IPS-20b (cell line): ENCODE data around the gene MEIS1.

ENCODE experiments used
- H3K27ac ChIP-seq: one replicate; pipeline ENCODE4 v1.5.1; 2013; ENCODE audit warnings: low read length
- H3K27me3 ChIP-seq: 2 replicates; pipeline ENCODE4 v1.6.1; 2013; ENCODE audit warnings: mild to moderate bottlenecking, low read length, inconsistent platforms; ENCODE audit not compliant: insufficient read depth
- H3K36me3 ChIP-seq: 2 replicates; pipeline ENCODE4 v1.6.1; 2013; ENCODE audit warnings: low read depth, mild to moderate bottlenecking, inconsistent platforms, low read length, moderate library complexity; ENCODE audit not compliant: insufficient read depth
- H3K4me1 ChIP-seq: 2 replicates; pipeline ENCODE4 v1.6.1; 2013; ENCODE audit warnings: mild to moderate bottlenecking, control low read depth, inconsistent platforms, low read length, moderate library complexity; ENCODE audit not compliant: insufficient read depth
- H3K4me3 ChIP-seq: 2 replicates; pipeline ENCODE4 v1.5.1; 2013; ENCODE audit warnings: mild to moderate bottlenecking, low read length, inconsistent platforms
- H3K9ac ChIP-seq: 2 replicates; pipeline ENCODE4 v1.6.1; 2013; ENCODE audit warnings: low read depth, mild to moderate bottlenecking, inconsistent platforms, low read length, moderate library complexity
- H3K9me3 ChIP-seq: 2 replicates; pipeline ENCODE4 v1.6.1; 2013; ENCODE audit warnings: mild to moderate bottlenecking, low read depth, low read length, inconsistent platforms; ENCODE audit not compliant: insufficient read depth

MEIS1 gene

DNA sequence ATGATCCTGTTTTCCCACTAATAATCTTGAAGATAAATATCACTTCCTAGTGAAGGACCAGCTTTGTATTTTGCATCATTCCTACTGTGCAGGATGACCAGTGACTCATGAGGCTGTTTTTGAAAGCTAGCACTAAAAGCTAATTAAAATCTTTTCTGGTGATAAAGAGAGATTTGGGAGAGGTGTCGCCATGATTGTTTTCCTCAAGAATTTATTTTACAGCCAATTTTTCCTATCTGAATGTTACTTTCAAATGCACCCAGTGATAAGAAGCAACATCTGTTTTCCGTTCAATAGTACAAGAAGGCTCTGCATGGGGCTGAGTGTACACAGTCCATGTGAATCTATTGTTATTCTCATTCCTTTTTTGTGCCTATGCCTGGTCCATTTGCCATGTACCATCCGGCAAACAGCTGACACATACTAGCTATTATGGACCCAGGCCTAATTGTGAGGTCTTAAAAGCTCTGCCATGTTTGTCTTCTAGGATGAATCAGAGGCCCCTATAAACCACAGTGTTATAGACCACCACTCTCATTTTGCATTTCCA, 28.4 kb downstream of the MEIS1 start:
- H3K27ac ChIP-seq = no peak overlapping the region
- no peak overlapping the region for H3K4me3 ChIP-seq
- no peaks in the 10 kb centered on the region for H3K27me3 ChIP-seq
- H3K36me3 ChIP-seq = no peaks in the 10 kb centered on the region
- H3K9me3 ChIP-seq = no peaks in the 10 kb centered on the region
- H3K4me1 ChIP-seq = no peaks in the 10 kb centered on the region
- no peak overlapping the region for H3K9ac ChIP-seq

DNA sequence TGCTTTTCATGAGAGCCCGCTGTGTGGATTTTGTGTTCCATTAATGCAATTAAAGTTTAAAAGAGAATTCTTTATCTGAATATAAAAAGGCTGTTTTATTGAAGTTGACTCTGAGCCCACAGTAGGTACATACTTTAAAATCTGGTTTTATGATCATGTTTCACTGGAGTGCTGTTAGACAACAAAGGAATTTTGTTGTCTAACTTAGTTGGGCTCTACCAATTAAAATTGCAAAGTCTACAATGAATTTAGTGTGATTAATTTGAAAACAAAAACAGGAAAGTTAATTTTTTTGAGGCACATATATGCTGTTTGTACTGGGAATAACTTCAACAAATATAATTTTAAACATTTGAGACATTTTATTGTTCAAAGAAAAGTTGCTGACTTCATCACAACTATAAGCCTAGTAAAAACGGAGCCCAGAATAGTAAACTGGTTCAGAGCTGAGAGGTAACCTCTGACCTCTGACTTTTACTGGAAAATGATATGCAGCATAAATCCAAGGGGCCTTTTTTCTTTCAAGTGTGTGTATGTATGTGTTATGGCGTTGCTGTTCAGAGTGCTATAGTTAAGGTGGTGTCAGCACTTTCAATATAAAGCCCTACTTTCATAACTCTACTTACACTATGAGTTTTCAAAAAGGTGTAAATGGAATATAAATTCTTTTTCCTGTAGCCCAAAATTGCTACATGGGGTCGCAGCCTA, 30.2 kb downstream of the MEIS1 start:
- no peaks in the 10 kb centered on the region for H3K9me3 ChIP-seq
- H3K27ac ChIP-seq = no peak overlapping the region
- peaks cover 10% of the 10 kb centered on the region; the same call in 1 of the 2 replicates for H3K4me1 ChIP-seq
- H3K9ac ChIP-seq = no peak overlapping the region
- no peaks in the 10 kb centered on the region for H3K36me3 ChIP-seq
- H3K4me3 ChIP-seq = no peak overlapping the region
- H3K27me3 ChIP-seq = no peaks in the 10 kb centered on the region

DNA sequence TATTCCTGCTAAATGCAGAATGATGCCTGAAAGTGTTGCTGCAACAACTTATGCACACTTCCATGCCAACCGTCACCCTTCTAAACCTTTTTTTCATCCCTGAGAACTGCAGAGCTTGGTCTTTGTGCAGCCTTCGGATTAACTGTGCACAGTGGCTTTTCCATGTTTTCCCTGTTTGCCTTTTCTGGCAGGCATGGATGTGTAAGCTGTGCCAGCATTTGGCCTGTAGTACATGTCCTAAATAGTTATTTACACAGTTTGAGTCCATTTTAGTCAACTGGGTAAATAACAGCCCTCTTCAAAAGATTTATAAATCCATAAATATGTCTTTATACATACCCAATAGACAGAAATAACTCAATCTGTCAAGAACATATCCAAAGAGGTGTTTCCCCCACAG, 31.5 kb downstream of the MEIS1 start:
- H3K27me3 ChIP-seq = no peaks in the 10 kb centered on the region
- no peak overlapping the region for H3K27ac ChIP-seq
- no peaks in the 10 kb centered on the region for H3K36me3 ChIP-seq
- peaks cover 10% of the 10 kb centered on the region; the same call in 1 of the 2 replicates for H3K4me1 ChIP-seq
- H3K9me3 ChIP-seq = no peaks in the 10 kb centered on the region
- H3K9ac ChIP-seq = no peak overlapping the region
- H3K4me3 ChIP-seq = no peak overlapping the region

DNA sequence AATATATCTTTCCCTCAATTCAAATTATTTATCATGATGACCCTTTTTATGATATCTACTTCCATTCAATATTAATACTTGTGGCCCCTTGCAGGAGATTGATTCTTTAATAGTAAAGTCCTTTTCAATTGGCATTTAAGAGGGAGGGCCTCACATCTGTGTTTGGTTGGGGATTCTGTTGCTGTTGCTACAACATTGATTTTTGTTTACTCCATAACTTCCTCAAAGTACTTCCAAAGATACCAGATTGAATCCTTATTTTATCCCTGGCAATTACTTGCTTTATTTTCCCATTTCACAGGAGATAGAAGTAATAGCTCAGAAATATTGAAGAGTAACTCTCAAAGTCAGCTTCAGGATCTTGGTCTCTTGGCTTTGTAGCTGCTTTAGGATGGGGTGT, 32.8 kb downstream of the MEIS1 start:
- Histone ChIP-seq H3K27ac (no peak overlapping the region), H3K9me3 (no peaks in the 10 kb centered on the region), H3K27me3 (no peaks in the 10 kb centered on the region), H3K4me3 (no peak overlapping the region), H3K9ac (no peak overlapping the region), H3K4me1 (peaks cover 10% of the 10 kb centered on the region; the same call in 1 of the 2 replicates), H3K36me3 (no peaks in the 10 kb centered on the region)

DNA sequence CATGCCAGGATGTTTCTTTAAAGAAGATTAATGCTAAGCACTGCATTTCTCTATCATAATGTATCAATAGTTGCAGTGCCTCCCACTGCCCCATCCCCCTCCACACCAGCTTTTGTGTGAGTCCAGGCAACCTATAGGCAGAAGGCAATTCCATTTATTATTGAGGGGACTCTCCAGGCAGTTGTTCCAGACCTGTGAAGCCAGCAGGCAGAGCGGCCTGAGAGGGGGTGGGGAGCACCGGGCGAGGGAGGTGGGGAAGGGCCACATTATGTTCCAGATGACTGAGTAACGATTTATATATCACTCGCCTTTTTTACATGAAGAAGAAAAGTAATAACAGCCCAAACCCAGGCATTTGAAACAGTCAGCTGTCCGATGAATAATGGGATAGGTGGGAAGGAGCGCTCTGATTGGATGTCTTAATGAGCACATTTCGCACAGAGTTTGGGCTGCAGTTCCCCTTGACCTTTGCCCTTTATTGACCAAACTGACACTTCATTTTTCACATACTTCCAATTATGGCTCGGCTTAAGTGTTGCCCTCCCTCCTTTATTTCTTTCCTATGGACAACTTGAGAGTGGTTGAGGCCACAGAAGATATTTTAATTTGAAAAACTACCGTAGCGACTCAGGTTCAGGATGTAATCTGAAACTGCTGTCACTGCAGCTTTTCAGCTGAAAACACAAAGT, 34.4 kb downstream of the MEIS1 start:
- no peak overlapping the region for H3K9ac ChIP-seq
- H3K36me3 ChIP-seq = no peaks in the 10 kb centered on the region
- H3K4me3 ChIP-seq = no peak overlapping the region
- no peak overlapping the region for H3K27ac ChIP-seq
- no peaks in the 10 kb centered on the region for H3K27me3 ChIP-seq
- peaks cover 12% of the 10 kb centered on the region; the same call in 1 of the 2 replicates for H3K4me1 ChIP-seq
- no peaks in the 10 kb centered on the region for H3K9me3 ChIP-seq

DNA sequence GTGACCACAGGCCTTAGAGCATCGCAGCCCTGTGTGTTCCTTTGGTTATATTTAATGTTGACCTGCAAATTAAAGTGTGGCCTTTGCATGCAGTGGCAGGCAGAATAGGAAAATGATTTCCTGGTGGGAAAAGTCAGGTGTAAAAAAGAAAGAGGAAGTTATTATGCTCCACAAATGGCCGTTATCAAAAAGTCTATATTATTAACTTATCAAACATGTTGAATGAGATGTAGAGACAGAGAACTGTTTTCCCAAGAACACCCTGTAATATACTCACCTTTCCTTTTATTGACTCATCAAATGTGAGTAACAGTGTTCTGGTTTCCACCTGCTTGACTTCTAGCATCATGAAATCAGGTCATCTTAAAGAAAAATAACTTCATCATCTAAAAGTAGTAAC, 35.3 kb downstream of the MEIS1 start:
- no peak overlapping the region for H3K4me3 ChIP-seq
- H3K9me3 ChIP-seq = no peaks in the 10 kb centered on the region
- H3K27me3 ChIP-seq = no peaks in the 10 kb centered on the region
- H3K4me1 ChIP-seq = peaks cover 16% of the 10 kb centered on the region; the same call in 1 of the 2 replicates
- H3K9ac ChIP-seq = no peak overlapping the region
- H3K36me3 ChIP-seq = no peaks in the 10 kb centered on the region
- H3K27ac ChIP-seq = no peak overlapping the region

DNA sequence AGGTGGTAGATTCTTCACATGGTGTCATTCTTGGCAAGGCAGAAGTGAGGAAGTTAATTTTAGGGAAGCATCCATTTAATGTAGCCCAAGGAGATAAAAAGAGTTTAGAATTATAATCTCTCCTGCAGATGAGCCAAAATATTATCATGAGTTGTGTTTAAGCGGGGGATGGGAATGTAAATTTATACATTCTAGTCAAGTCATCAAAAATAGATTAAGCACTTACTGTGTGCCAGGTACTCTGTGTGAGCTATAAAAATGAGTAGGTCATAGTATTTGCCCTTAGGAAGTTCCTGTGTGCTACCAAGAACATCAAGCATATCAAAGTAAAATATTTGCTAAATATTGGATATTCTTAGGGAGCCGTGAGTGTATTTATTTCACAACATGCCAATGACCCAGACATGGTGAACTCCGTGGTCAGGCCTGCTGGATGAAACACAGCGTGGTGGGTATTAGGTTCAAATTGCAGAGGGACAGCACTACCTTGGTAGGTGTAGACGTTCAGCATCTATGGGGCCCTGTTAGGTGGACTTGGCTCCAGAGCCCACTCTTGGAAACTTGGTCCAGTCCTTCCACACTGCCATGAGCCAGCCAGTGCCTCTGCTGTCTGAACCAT, 37.4 kb downstream of the MEIS1 start:
- no peak overlapping the region for H3K4me3 ChIP-seq
- H3K4me1 ChIP-seq = peaks cover 16% of the 10 kb centered on the region; the same call in 1 of the 2 replicates
- H3K27ac ChIP-seq = no peak overlapping the region
- no peaks in the 10 kb centered on the region for H3K27me3 ChIP-seq
- H3K36me3 ChIP-seq = no peaks in the 10 kb centered on the region
- no peak overlapping the region for H3K9ac ChIP-seq
- no peaks in the 10 kb centered on the region for H3K9me3 ChIP-seq

DNA sequence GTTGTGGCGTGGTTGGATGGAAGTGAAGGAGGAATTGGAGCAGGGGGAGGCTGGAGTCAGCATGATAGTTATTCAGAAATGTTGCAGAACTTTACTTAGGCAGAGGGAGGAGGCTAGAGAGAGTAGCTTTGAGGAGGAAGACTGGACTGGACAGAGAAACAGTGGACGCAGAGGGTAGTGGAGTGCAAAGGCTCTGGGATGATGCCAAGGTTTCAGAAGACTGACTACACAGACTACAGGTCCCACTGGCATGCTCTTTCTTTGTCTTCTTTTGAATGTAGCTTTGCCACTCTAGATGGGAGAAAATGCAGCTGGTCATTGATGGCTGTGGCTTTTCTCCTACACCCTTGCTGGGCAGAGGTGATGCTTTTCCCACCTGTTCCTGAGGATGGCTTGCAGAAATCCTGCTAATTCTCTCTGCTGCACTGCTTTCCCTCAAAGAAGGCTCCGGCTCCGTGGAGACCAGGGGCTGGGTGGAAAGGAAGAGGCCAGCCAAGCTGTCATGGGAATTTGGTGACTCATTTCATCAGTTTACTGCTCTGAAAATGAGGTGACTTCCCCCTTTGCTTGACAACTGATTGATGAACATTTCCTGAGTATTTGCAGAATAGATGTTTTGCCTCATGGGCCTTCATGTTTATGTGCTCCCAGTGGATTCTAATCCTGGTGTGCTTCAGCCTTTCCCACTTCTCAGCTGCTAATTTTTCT, 42.4 kb downstream of the MEIS1 start:
- Histone ChIP-seq H3K36me3 (no peaks in the 10 kb centered on the region), H3K4me3 (no peak overlapping the region), H3K9me3 (no peaks in the 10 kb centered on the region), H3K27me3 (no peaks in the 10 kb centered on the region), H3K9ac (no peak overlapping the region), H3K4me1 (peaks cover 15% of the 10 kb centered on the region), H3K27ac (no peak overlapping the region)

DNA sequence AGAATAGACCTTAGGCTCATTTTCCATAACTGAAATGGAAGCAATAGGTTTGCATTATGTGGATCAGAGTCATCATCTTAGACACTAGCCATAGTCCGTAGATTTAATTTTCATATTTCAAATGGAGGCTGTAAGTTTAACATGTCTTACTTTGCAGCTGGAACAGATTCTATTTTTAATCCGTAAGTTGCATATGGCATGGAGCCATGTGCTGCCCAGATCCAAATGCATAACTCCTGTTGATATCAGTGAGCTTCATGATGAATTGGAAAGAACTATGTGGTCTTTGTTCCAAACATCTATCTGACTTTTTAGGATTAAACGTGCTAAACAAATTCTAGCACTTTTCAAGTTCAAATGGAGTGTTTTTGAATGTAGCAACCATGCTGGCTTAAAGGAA, 43.4 kb downstream of the MEIS1 start:
- H3K36me3 ChIP-seq = no peaks in the 10 kb centered on the region
- H3K27me3 ChIP-seq = no peaks in the 10 kb centered on the region
- H3K4me1 ChIP-seq = peaks cover 15% of the 10 kb centered on the region
- H3K9ac ChIP-seq = no peak overlapping the region
- no peaks in the 10 kb centered on the region for H3K9me3 ChIP-seq
- no peak overlapping the region for H3K27ac ChIP-seq
- H3K4me3 ChIP-seq = no peak overlapping the region

DNA sequence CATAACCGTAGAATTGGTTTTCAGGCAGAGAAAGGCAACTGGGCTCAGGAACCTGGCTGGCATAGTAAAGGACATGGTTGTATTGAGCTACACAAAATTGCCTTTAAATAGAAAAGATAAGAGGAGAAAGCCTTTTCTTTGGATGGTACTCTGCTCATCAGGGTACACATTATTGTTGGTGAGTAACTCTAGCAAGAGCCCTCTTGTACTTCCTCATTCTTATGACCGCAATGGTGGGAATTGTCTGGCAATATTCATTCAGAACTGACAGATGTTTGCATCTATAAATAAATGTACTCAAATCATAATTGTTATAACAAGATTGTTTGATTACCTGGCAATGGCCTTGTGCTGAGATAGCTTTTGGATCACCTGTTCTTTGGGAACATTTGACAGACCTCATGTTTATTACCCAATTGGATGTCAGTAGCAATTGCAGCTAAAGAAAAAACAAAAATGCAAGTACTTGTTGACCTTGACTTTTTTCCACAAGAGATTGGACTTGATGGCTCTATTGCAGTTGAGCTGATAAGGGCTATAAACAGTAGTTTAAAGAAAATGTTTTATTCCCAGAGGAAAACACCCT, 43.9 kb downstream of the MEIS1 start:
- Histone ChIP-seq H3K4me1 (peaks cover 15% of the 10 kb centered on the region), H3K27ac (no peak overlapping the region), H3K27me3 (no peaks in the 10 kb centered on the region), H3K9ac (no peak overlapping the region), H3K4me3 (no peak overlapping the region), H3K9me3 (no peaks in the 10 kb centered on the region), H3K36me3 (no peaks in the 10 kb centered on the region)

DNA sequence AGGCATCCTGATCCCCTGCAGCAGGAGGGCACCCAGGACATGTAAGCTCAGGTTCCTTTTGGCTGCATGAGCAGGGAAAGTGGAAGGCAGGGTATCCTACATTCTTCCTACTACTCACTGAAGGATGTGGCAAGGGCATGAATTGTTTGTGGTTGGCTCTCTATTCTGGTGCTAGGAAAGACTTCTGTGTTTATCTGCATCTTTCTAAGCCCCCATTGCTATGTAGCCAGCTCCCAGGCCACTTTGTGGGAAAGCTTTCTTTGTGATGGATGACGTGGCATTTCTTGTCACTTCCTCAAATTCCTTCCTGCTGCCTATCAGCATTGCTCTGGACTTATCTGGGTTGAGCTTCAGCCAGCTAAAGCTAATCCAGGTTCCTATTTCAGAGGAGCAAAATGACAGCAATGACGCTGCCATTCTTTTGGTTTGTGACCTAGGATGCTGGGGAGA, 46.2 kb downstream of the MEIS1 start:
- Histone ChIP-seq H3K4me1 (peaks cover 8% of the 10 kb centered on the region), H3K9ac (no peak overlapping the region), H3K27ac (no peak overlapping the region), H3K27me3 (no peaks in the 10 kb centered on the region), H3K4me3 (no peak overlapping the region), H3K9me3 (no peaks in the 10 kb centered on the region), H3K36me3 (no peaks in the 10 kb centered on the region)
